ENCODE measurements around the gene CTSA.
"Not testable (repeated sequence)": the region's sequence is repeated elsewhere in the genome, so short reads cannot be mapped to it uniquely, and the experiment has no call there.

Gene CTSA

GRCh38 chr20:45927071-45927878, 36.1 kb downstream of the CTSA start:
- Mint-ChIP-seq H3K36me3 (ENCODE audit: low read depth) (peaks cover 3% of the 10 kb centered on the region), H3K9me3 (no peaks in the 10 kb centered on the region), H3K27ac (peak overlapping the region; percentile 69), H3K27me3 (ENCODE audit: low read depth, poor library complexity) (no peaks in the 10 kb centered on the region), H3K4me1 (peaks cover 33% of the 10 kb centered on the region), H3K4me3 (no peak overlapping the region)
- no peak for DNase-seq
- no peak for TF ChIP-seq CTCF (IDR thresholded peaks at IDR 0.05)

- H3K36me3 Mint-ChIP-seq (ENCODE audit: low read depth); H3K4me3 Mint-ChIP-seq; DNase-seq; H3K9me3 Mint-ChIP-seq; H3K27me3 Mint-ChIP-seq (ENCODE audit: low read depth, poor library complexity); H3K27ac Mint-ChIP-seq: not testable (repeated sequence)
- H3K4me1 Mint-ChIP-seq = peaks cover 23% of the 10 kb centered on the region
These were observed 40.5 kb downstream of the CTSA start for GRCh38 chr20:45931680-45932079.

GRCh38 chr20:45933266-45934045, 42.3 kb downstream of the CTSA start:
- peaks cover 32% of the 10 kb centered on the region for H3K4me1 Mint-ChIP-seq

GRCh38 chr20:45934046-45934585, 43.0 kb downstream of the CTSA start:
- Mint-ChIP-seq H3K4me1 (peaks cover 32% of the 10 kb centered on the region), H3K4me3 (peak overlapping the region; percentile 97), H3K9me3 (no peaks in the 10 kb centered on the region), H3K27ac (peak overlapping the region; percentile 100), H3K27me3 (ENCODE audit: low read depth, poor library complexity) (no peaks in the 10 kb centered on the region), H3K36me3 (ENCODE audit: low read depth) (peaks cover 22% of the 10 kb centered on the region)
- DNase-seq = peak; percentile 74
- TF ChIP-seq CTCF (IDR thresholded peaks at IDR 0.05) = no peak

More at GRCh38 chr20:45933266-45934045, 42.3 kb downstream of the CTSA start:
- no peak for TF ChIP-seq CTCF (IDR thresholded peaks at IDR 0.05)
- no peaks in the 10 kb centered on the region for H3K9me3 Mint-ChIP-seq
- H3K27ac Mint-ChIP-seq = peak overlapping the region; percentile 100
- DNase-seq = peak; percentile 64
- H3K27me3 Mint-ChIP-seq (ENCODE audit: low read depth, poor library complexity) = no peaks in the 10 kb centered on the region
- peak overlapping the region; percentile 97 for H3K4me3 Mint-ChIP-seq
- peaks cover 18% of the 10 kb centered on the region for H3K36me3 Mint-ChIP-seq (ENCODE audit: low read depth)

GRCh38 chr20:45934586-45935415, 43.7 kb downstream of the CTSA start, which contains the start of gene PCIF1:
Gene PCIF1, plus strand, starts transcription at chr20:45934683. Its CDS starts 4,317 bp downstream, at chr20:45939000.
- H3K27ac Mint-ChIP-seq = peak within 1 kb of the TSS; percentile 100
- H3K9me3 Mint-ChIP-seq = no peaks in the 10 kb centered on the region
- no peak for TF ChIP-seq CTCF (IDR thresholded peaks at IDR 0.05)

More at GRCh38 chr20:45934586-45935415, 43.7 kb downstream of the CTSA start, which contains the start of gene PCIF1:
- peak within 1 kb of the TSS; percentile 97 for H3K4me3 Mint-ChIP-seq
- H3K36me3 Mint-ChIP-seq (ENCODE audit: low read depth) = peaks cover 28% of the 10 kb centered on the region
- no peaks in the 10 kb centered on the region for H3K27me3 Mint-ChIP-seq (ENCODE audit: low read depth, poor library complexity)
- DNase-seq = peak; percentile 99
- H3K4me1 Mint-ChIP-seq = peaks cover 37% of the 10 kb centered on the region
